Endothelial cell of hepatic sinusoid (primary cell): ENCODE measurements around the gene PSD4.

Experiments
- in situ Hi-C: cut with HindIII; loops from 2 replicates; pipeline ENCODE4 v1.10.0; 2017; ENCODE audit warnings: low sequenced_read_pairs

PSD4 gene

GRCh38 chr2:113173542-113174375 is at the start of gene PSD4:
Gene PSD4 (plus strand): TSS chr2:113173971. CDS start chr2:113182457, 8,486 bp downstream.
- in situ Hi-C loops, result no loop called here

- in situ Hi-C loops, result no loop called here
Observed at GRCh38 chr2:113124181-113124961, 49.4 kb upstream of the PSD4 start.

GRCh38 chr2:113124984-113125855 is 48.6 kb upstream of the PSD4 start:
- in situ Hi-C loops, result no loop called here

GRCh38 chr2:113126845-113127645 is 46.7 kb upstream of the PSD4 start, which contains the start of gene IL1RN:
Gene IL1RN (plus strand): TSS chr2:113127598. CDS start chr2:113127625, 27 bp downstream.
- in situ Hi-C loops, result no loop called here

GRCh38 chr2:113127646-113128570 is 45.9 kb upstream of the PSD4 start:
- in situ Hi-C loops, result no loop called here

- in situ Hi-C loops, result loop anchor here (10.0 kb wide), 1 partner anchor 205 kb away; no protein-coding TSS in a partner anchor
Observed at GRCh38 chr2:113129519-113130078, 44.2 kb upstream of the PSD4 start.

- in situ Hi-C loops, result loop anchor here (10.0 kb wide), 1 partner anchor 203 kb away; no protein-coding TSS in a partner anchor
Observed at GRCh38 chr2:113131352-113132185, 42.2 kb upstream of the PSD4 start.

GRCh38 chr2:113132414-113133021 is 41.3 kb upstream of the PSD4 start:
- in situ Hi-C loops, result loop anchor here (10.0 kb wide), 1 partner anchor 202 kb away; no protein-coding TSS in a partner anchor

- in situ Hi-C loops, result loop anchor here (10.0 kb wide), 1 partner anchor 201 kb away; no protein-coding TSS in a partner anchor
Observed at GRCh38 chr2:113133704-113134598, 39.8 kb upstream of the PSD4 start.

GRCh38 chr2:113134717-113135116 is 39.1 kb upstream of the PSD4 start:
- in situ Hi-C loops, result loop anchor here (5.0 to 10.0 kb wide), 2 partner anchors 83 to 200 kb away; no protein-coding TSS in a partner anchor

- in situ Hi-C loops, result loop anchor here (5.0 to 10.0 kb wide), 2 partner anchors 82 to 199 kb away; no protein-coding TSS in a partner anchor
Observed at GRCh38 chr2:113135317-113135716, 38.5 kb upstream of the PSD4 start.

GRCh38 chr2:113136828-113137775 is 36.7 kb upstream of the PSD4 start:
- in situ Hi-C loops, result loop anchor here (5.0 to 10.0 kb wide), 2 partner anchors 80 to 198 kb away; no protein-coding TSS in a partner anchor

- in situ Hi-C loops, result loop anchor here (5.0 to 10.0 kb wide), 2 partner anchors 79 to 197 kb away; no protein-coding TSS in a partner anchor
Observed at GRCh38 chr2:113137827-113138226, 35.9 kb upstream of the PSD4 start.
